Measurements from ENCODE around the gene RNF208. TPM values are rescaled to one million over a fixed set of nuclear protein-coding genes. Genes with fewer than 3 reads are reported as not detected.

RNF208 gene
- total and polyA plus RNA-seq, 2 donors (not counting 3 experiments of a cell fraction or from before 2014, with no cell fraction given), result 1.3 to 4.8 TPM

DNA sequence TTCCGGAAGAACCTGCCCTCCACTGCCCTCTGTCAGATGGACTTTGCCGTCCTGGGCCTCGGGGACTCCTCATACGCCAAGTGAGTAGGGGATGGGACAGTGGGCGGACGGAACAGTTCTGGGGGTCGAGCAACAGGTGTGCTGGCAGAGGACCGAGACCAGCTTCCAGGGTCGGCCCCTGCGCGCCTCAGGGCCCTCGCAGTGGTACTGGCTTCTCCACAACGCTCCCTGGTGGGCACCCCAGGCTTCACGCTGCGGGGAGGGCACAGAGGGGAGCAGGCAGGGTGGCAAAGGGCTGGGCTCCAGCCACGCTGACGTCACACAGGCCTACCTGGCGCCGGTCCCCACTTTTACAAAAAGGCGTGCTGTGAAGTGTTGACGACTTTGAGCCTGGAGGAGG, 9.5 kb downstream of the RNF208 start:
- FAIRE-seq, result no peak
- intact Hi-C loops (cut with micrococcal nuclease), result no loop called here

More for the DNA sequence above, 9.5 kb downstream of the RNF208 start:
- no peak overlapping the region for H3K4me3 ChIP-seq (replicated peaks in 1 of 3; ENCODE audit: insufficient read depth in 1 of 3, low read depth in 1 of 3, low read length in 3 of 3)
- dilution Hi-C loops (cut with MboI; ENCODE audit: extremely low pct_ligation_motif_present, low sequenced_read_pairs), result no loop called here
- TF ChIP-seq JUN (IDR thresholded peaks at IDR 0.05; ENCODE audit: borderline replicate concordance, insufficient read depth, insufficient read length, low read depth) (no peak), FOS (IDR thresholded peaks at IDR 0.05; ENCODE audit: borderline replicate concordance, insufficient read depth, low read length) (no peak), POLR2AphosphoS5 (IDR thresholded peaks at IDR 0.05; ENCODE audit: insufficient read depth, low read depth, low read length) (no peak), MYC (IDR thresholded peaks at IDR 0.05; ENCODE audit: low read depth, low read length) (no peak), POLR2A (IDR thresholded peaks at IDR 0.05; ENCODE audit: low read depth, low read length) (no peak), GATA2 (IDR thresholded peaks at IDR 0.05; ENCODE audit: insufficient read depth, insufficient read length, low read depth, low read length) (no peak), MAX (IDR thresholded peaks at IDR 0.05; ENCODE audit: insufficient read depth, insufficient read length) (no peak), EZH2 (IDR thresholded peaks at IDR 0.05; ENCODE audit: borderline replicate concordance, low read depth, low read length, severe bottlenecking) (no peak)
- TF ChIP-seq, protein P1, sequence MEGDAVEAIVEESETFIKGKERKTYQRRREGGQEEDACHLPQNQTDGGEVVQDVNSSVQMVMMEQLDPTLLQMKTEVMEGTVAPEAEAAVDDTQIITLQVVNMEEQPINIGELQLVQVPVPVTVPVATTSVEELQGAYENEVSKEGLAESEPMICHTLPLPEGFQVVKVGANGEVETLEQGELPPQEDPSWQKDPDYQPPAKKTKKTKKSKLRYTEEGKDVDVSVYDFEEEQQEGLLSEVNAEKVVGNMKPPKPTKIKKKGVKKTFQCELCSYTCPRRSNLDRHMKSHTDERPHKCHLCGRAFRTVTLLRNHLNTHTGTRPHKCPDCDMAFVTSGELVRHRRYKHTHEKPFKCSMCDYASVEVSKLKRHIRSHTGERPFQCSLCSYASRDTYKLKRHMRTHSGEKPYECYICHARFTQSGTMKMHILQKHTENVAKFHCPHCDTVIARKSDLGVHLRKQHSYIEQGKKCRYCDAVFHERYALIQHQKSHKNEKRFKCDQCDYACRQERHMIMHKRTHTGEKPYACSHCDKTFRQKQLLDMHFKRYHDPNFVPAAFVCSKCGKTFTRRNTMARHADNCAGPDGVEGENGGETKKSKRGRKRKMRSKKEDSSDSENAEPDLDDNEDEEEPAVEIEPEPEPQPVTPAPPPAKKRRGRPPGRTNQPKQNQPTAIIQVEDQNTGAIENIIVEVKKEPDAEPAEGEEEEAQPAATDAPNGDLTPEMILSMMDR (IDR thresholded peaks at IDR 0.05; ENCODE audit: extremely low read depth in 1 of 2, insufficient read depth in 1 of 2, low read depth in 1 of 2, low read length in 2 of 2), result no peak
- H4K20me1 ChIP-seq (replicated peaks; ENCODE audit: control insufficient read depth, extremely low read depth, insufficient read depth, low read length), result no peaks in the 10 kb centered on the region
- H3K4me1 ChIP-seq (ENCODE audit: control insufficient read depth, extremely low read depth, insufficient read depth, low read length), result no peaks in the 10 kb centered on the region
- no peak overlapping the region for H3K27ac ChIP-seq (ENCODE audit: insufficient read depth, low read depth, low read length)
- H3K36me3 ChIP-seq (ENCODE audit: control insufficient read depth in 2 of 2, extremely low read depth in 1 of 2, insufficient read depth in 2 of 2, low read length in 2 of 2), result peaks cover 0 to 8% of the 10 kb centered on the region in 2 experiments
- no peak overlapping the region for H3K4me2 ChIP-seq (ENCODE audit: insufficient read depth, low read length)
- no peak overlapping the region for H2AFZ ChIP-seq (ENCODE audit: low read depth, low read length)
- H3K9me1 ChIP-seq (replicated peaks; ENCODE audit: control insufficient read depth, extremely low read depth, insufficient read depth, low read length), result no peaks in the 10 kb centered on the region
- no peaks in the 10 kb centered on the region for H3K27me3 ChIP-seq (ENCODE audit: control insufficient read depth in 2 of 2, insufficient read depth in 2 of 2, low read length in 2 of 2)
- POLR2A ChIA-PET, result no interaction called here
- no peaks in the 10 kb centered on the region for H3K9me3 ChIP-seq (replicated peaks; ENCODE audit: control insufficient read depth, insufficient read depth, low read length)
- CTCF ChIA-PET, result interaction anchor here (1.0 to 1.1 kb wide), 2 partner anchors 24 kb away, joined by 3 read pairs; partner anchors contain the start of genes ANAPC2 and SSNA1
- H3K9ac ChIP-seq (replicated peaks; ENCODE audit: extremely low read depth, insufficient read depth, low read length), result no peak overlapping the region
- no peaks in the 10 kb centered on the region for H3K79me2 ChIP-seq (ENCODE audit: control insufficient read depth, insufficient read depth, low read length)
- no peak for DNase-seq (ENCODE audit: low read depth, low spot score)
- BruUV-seq (replicated peaks), result no TSS peak

Measured in endothelial cell of umbilical vein (primary cell).